HG03520 (cell line): Measurements from ENCODE around the gene SSRP1.
A peak's percentile ranks its signal among the peaks of the same experiment; 100 is the strongest.
"Not testable (repeated sequence)": the region's sequence is repeated elsewhere in the genome, so short reads cannot be mapped to it uniquely, and the experiment has no call there.

Source experiments
- ATAC-seq: cut with Tn5 transposase; IDR thresholded peaks from one replicate; pipeline ENCODE4 v1.9.1; 2021; ENCODE audit warnings: mild to moderate bottlenecking, moderate library complexity; ENCODE audit not compliant: unreplicated experiment

SSRP1 gene

DNA sequence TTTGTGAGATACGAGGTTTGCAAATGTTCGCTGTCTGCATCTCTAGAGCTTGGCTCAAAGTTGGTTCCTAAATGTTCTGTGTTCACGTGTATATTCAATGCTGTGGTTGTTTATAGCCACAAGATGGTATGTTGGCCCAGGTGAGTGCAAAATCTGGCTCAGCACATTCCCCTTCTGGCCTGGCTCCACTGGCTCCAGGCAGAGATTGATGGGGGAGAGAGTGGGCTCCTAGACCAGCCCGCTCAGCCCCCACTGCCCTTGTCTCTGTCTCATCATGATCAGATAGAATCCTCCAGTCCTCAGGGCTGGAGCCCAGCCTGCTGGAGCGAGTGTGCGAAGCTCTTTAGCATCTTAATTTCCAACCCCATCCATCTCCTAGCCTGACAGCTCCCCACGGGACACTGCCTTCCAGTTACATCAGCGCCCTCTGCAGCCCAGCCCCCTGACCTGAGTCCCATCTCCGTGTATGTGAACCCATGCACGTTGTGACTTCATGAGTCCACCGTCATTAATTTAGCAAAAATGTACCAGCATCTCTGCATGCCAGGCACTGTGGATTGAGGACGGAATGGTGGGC, 4.4 kb upstream of the SSRP1 start:
- no peak for ATAC-seq

GRCh38 chr11:57339328-57339727, 3.6 kb upstream of the SSRP1 start:
- ATAC-seq = no peak

DNA sequence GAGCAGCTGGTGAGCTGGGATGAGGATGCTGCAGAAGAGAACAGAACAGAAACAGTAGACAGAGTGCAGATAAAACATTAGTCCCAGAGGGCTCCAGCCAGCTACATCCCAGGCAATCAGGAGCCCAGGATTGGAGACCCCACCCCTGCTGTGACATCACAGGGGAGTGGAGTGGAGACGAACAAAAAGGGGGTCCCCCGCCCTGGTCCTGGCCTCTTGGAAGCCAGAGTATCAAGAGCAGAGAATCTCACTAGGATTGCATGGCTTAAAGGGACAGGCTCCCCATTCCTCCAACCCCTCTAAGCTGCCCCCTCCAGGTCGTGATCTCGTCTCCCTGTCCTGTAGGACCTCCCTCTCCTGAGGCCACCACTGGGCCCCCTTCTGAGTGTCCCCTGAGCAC, 2.5 kb upstream of the SSRP1 start, which contains the start of gene P2RX3:
Gene P2RX3, plus strand, starts transcription at position 211 of the 400 bp plus-strand sequence. CDS start 199 bp downstream, outside the sequence.
- ATAC-seq = no peak

GRCh38 chr11:57336856-57337255, 1.2 kb upstream of the SSRP1 start:
- not testable (repeated sequence) for ATAC-seq

GRCh38 chr11:57336111-57336666, 497 bp upstream of the SSRP1 start:
- ATAC-seq = no peak

- no peak for ATAC-seq
These were observed 709 bp downstream of the SSRP1 start for GRCh38 chr11:57335023-57335342.

- no peak for ATAC-seq
These were observed 2.8 kb downstream of the SSRP1 start for GRCh38 chr11:57332694-57333440.

DNA sequence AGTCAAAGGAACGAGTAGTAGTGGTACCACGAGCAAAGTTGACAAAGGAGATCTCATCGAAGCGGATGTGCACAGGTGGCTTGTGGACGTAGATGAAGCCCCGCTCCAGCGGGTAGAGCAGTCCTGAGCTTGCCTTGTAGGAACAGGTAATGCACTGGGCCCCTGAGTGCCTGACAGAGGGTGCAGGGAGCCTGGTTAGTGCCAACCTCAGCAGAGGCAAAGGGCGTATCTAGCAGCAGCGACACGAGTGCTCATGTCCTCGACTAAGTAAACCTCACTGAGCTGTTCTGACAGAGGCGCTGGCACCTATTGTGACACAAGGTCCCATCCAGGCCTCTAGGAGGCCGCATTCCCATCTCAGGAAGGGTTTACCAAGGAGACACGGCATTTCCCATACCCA, 4.0 kb downstream of the SSRP1 start:
- no peak for ATAC-seq

DNA sequence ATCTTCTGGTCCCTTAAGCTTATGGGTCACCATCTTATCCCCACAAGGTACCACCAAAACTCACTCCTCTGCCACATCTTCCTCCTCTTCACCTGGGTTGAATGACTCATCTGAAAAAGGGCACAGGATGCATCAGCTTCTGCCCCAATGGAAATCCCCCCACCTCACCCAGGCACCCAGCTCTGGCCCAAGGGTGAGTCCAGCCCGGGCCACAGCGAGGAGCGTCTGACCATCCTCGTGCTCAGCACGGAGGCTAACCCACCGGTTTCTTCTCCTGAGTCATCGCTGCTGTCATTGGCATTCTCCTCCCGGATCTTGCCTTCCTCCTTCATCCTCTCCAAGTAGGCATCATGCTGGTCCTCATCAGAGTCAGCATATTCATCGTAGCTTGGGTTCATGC, 5.7 kb downstream of the SSRP1 start:
- no peak for ATAC-seq

- no peak for ATAC-seq
These were observed 8.0 kb downstream of the SSRP1 start for GRCh38 chr11:57327721-57328120.

- no peak for ATAC-seq
These were observed 10.0 kb downstream of the SSRP1 start for GRCh38 chr11:57325735-57326048.

GRCh38 chr11:57324886-57325734, 10.6 kb downstream of the SSRP1 start, which contains the start of gene TNKS1BP1:
Gene TNKS1BP1 (minus strand): TSS chr11:57324952. CDS start chr11:57321885, 3,067 bp downstream.
- ATAC-seq = peak; percentile 89

DNA sequence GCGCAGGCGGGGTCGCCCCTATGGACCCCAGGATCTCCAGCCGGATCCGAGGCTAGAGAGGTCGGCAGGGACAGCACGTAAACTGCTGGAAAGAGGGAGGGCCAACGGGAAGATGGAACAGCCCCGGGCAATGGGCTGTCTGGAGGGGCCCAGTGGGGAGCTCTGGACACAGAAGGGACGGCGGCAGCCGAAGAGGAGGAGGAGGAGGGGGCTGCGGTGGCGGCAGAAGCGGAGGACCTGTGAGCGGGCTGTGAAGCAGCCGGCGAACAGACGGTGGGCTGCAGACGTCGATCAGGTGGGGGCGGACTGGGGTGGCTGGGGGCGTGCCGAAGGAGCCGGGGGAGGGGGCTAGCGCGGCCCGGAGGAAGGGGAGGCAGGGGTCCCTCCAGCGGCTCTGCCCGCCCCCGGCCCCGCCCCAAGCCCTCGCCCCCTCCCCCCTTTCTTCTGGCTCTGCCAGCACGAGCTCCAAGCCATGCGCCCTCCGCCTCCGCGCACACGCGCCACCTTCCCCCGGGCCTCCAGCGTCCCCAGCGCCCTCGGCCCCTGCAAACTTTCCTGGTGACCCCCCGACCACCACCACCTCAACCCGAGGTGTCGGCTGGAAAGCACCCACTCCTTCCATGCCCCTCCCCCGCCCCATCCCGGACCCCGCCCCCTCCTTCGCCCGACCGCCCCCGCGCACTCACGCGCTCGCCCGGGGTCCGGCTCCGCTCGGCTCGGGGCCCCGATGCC, 11.4 kb downstream of the SSRP1 start:
- ATAC-seq = peak; percentile 2

GRCh38 chr11:57323855-57324153, 11.9 kb downstream of the SSRP1 start:
- ATAC-seq = no peak

DNA sequence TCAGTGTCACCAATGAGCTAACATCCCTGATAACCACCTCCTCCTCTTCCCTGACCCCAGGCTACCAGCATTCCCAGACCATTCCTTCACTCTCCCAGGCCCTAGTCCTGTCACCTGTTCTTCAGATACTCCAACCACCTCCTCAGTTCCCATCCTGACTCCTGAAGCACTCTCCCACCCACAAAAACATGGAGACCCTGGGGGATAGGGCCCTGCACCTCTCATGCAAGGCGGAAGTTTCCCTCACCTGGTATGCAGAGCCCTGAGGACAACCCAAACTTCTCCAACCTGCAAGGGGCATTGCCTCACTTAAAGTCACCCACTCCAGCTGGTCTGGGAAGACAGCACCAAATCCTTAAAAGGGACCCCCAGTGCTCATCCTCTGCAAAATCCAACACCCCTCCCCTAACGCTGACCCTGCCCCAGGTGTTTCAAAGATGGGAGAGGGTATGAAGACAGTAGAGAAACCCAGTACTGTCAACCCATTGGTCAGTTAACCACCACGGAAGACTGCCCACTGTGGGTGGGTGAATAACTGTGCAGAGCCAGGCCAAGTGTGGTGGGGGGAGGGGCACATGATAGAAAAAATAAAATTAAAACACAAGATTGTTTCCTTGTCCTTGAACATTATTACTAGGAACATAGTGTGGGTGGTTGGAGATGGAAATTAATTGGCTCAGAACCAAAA, 12.4 kb downstream of the SSRP1 start:
- ATAC-seq = no peak

DNA sequence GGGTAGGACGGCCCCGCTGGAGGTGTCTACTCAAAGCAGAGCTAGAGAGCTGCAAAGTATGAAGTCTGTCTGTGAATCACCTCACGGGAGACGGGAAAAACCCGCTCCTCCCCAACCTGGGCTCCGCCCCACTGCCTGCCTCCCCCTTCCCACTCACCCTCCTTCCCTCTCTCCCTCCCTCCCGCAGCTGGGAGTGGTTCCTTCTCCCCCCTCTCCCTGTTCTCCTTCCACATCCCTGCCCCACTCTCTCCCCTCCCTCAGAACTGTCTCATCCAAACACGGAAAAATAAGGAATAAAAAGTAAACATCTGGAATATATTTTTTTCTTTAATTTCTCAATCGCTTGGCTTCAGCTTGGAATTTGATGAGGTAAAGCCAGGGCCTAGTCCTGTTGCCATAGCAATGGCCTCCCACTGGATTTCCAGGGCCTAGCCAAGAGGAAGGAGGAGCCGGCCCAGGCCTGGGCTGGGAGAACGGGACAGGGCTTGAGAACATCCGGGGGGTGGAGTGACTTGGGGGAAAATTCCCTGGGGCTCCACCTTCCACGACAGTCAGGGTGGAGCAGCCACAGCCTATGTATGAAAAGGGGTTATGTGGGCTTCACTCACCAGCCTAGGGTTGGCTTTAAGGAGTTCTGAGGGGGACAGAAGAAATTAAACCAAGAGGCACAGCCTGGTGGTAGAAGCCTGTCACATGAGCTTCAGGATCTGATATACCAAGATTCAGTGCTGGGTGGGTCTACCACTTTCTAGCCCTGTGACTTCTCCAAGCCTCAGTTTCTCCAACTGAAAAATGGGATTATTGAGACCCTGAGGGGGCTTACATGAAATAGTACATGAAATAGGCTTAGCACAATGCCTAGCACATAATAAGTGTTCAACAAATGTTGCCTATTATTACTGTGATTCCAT, 13.2 kb downstream of the SSRP1 start:
- ATAC-seq = no peak

DNA sequence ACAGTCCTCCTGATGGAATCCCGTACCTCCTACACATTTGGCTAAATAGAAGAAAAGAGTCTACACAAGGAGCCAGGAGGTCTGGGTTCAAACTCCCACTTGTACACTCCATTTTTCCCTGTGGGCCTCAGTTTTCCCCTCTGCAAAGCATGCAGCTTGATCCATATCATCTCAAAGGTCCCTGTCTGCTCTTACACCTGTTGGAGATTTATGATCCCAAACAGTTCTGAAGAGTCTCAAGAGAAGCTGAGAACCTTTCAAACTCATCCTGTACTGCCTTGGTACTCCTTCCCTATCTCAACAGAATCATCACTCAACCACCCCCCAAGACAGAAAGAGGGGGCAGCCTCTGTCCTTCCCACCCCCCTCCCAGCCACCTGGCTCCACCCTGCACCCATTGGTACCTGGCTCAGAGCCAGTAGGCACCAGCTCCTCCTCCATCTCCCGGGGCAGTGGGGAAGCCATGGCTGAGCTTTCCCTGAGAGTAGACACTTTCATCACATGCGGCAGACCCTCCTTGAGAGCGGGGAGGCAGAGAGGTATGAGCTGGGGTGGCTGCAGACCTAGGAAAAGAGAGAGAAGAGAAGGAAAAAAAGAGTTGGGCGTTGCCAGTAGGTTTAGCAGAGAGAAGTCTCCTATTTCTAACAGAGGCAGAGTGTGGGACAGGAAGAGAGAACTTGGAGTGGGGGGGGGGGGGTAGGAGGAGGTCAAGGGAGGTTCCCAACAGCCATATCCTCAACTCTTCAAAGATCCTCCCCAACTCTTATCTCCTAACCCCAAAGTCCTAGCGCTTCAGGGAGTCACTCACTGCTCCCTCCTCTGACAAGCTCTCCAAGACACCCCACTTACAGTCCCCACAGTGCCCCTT, 14.1 kb downstream of the SSRP1 start:
- no peak for ATAC-seq

DNA sequence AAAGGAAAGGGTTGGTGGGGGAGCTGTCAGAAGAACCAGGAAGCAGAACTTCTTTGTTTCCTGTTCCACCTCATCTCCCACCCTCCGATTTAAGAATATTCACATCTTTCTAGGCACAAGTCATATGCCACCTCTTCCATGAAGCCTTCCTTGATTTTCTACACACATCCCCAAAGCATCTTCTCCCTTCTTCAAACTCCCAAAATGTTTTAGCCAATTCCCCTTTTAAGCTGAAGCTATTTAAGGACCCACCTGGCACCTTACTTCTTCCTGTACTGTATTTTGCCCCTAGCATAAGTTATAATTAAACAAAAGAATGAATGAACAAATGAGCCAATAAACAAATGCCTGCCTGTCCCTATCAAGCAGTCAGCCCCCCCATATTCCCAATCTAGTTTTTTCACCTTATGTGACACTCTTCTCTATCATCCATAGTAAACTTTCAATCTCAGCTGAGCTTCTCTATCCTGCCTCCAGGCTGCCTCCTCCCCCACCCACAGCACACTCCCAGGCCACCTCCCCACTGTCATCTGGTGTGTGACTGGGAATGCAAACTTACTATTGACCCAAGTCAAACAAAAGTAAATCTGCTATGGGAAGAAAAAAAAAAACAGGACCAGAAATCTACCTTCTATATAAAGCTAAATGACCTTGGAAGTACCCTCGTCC, 14.8 kb downstream of the SSRP1 start:
- ATAC-seq = no peak
